IMR-90 (cell line): ENCODE measurements around the gene DIAPH2. TPM values are rescaled to one million over a fixed set of nuclear protein-coding genes. Genes with fewer than 3 reads are reported as not detected.

Source experiments
- ATAC-seq: fragments of 200-7000 bp; cut with Tn5 transposase; 2 replicates; pipeline ENCODE4 v1.9.1; 2020; ENCODE audit warnings: low read depth, mild to moderate bottlenecking, moderate library complexity
- BruUV-seq: library from RNA; stranded (reverse); fragments of 400-500 nt; replicated peaks from 2 replicates; lab custom pipeline; 2021; lab: Mats Ljungman, UMichigan
- CTCF ChIA-PET: fragments of 300-600 bp; formaldehyde crosslinking; extraction: SDS; loops from one replicate; lab custom pipeline; 2021; ENCODE audit warnings: antibody characterized with exemption; lab: Yijun Ruan, JAX
- POLR2A ChIA-PET: fragments of 300-600 bp; sonication (Branson Sonifier 250); formaldehyde crosslinking; loops from one replicate; lab custom pipeline; 2022; ENCODE audit warnings: antibody characterized with exemption; ENCODE audit not compliant: unreplicated experiment; lab: Charles Lee
- DNase-seq: peaks from one replicate; pipeline ENCODE4 v3.0.0; 2013
- H2AFZ ChIP-seq: replicated peaks from 2 replicates; pipeline ENCODE3; 2013; ENCODE audit warnings: low read length, mild to moderate bottlenecking; ENCODE audit not compliant: poor library complexity
- H2AK5ac ChIP-seq: 2 replicates; pipeline ENCODE4 v1.6.1; 2013; ENCODE audit warnings: low read depth, low read length, inconsistent platforms
- H2AK9ac ChIP-seq: replicated peaks from 2 replicates; pipeline ENCODE3; 2013; ENCODE audit warnings: mild to moderate bottlenecking, low read depth, low read length, moderate library complexity; ENCODE audit not compliant: poor library complexity
- H2BK120ac ChIP-seq: 2 replicates; pipeline ENCODE4 v1.6.1; 2013; ENCODE audit warnings: low read depth, low read length, inconsistent platforms
- H2BK15ac ChIP-seq: 3 replicates; pipeline ENCODE4 v1.6.1; 2013; ENCODE audit warnings: low read depth, low read length, inconsistent platforms
- H2BK20ac ChIP-seq: 2 replicates; pipeline ENCODE4 v1.6.1; 2013; ENCODE audit warnings: low read depth, mild to moderate bottlenecking, inconsistent platforms, low read length, moderate library complexity
- H2BK5ac ChIP-seq: 2 replicates; pipeline ENCODE4 v1.6.1; 2013; ENCODE audit warnings: mild to moderate bottlenecking, low read depth, low read length, inconsistent platforms; ENCODE audit not compliant: poor library complexity, severe bottlenecking
- H3K14ac ChIP-seq: replicated peaks from 2 replicates; pipeline ENCODE4 v1.6.1; 2013; ENCODE audit warnings: low read depth, low read length, inconsistent platforms
- H3K18ac ChIP-seq: 2 replicates; pipeline ENCODE4 v1.6.1; 2013; ENCODE audit warnings: low read depth, low read length, control low read depth
- H3K23ac ChIP-seq: 2 replicates; pipeline ENCODE4 v1.6.1; 2013; ENCODE audit warnings: low read depth, low read length, inconsistent platforms
- H3K27ac ChIP-seq: 2 replicates; pipeline ENCODE4 v1.5.1; 2013; ENCODE audit warnings: mild to moderate bottlenecking, control low read depth, low read length; ENCODE audit not compliant: insufficient read depth
- H3K27me3 ChIP-seq: 2 replicates; pipeline ENCODE4 v1.6.1; 2013; ENCODE audit warnings: low read length; ENCODE audit not compliant: control insufficient read depth, insufficient read depth
- H3K36me3 ChIP-seq: 2 replicates; pipeline ENCODE4 v1.6.1; 2013; ENCODE audit warnings: low read length, mixed read lengths; ENCODE audit not compliant: control insufficient read depth, insufficient read depth
- H3K4ac ChIP-seq: 2 replicates; pipeline ENCODE4 v1.6.1; 2013; ENCODE audit warnings: low read depth, low read length, inconsistent platforms
- H3K4me1 ChIP-seq: 2 replicates; pipeline ENCODE4 v1.6.1; 2013; ENCODE audit warnings: low read length, mixed read lengths; ENCODE audit not compliant: control insufficient read depth, insufficient read depth
- H3K4me2 ChIP-seq: 2 replicates; pipeline ENCODE4 v1.6.1; 2013; ENCODE audit warnings: low read depth, mild to moderate bottlenecking, control low read depth, low read length, moderate library complexity
- H3K4me3 ChIP-seq: 2 replicates; pipeline ENCODE4 v1.5.1; 2013; ENCODE audit warnings: low read depth, mild to moderate bottlenecking, control low read depth, low read length, moderate library complexity; ENCODE audit not compliant: insufficient read depth
- H3K56ac ChIP-seq: 2 replicates; pipeline ENCODE4 v1.6.1; 2013; ENCODE audit warnings: low read length, inconsistent platforms; ENCODE audit not compliant: insufficient read depth; ENCODE audit errors: extremely low read depth
- H3K79me1 ChIP-seq, 2 experiments: 2 replicates each; pipeline ENCODE4 v1.6.1; 2013; ENCODE audit warnings: low read length in 2 of 2, inconsistent platforms in 1 of 2, low read depth in 1 of 2
- H3K9ac ChIP-seq: 2 replicates; pipeline ENCODE4 v1.6.1; 2013; ENCODE audit warnings: low read depth, low read length, control low read depth
- H3K9me1 ChIP-seq: 2 replicates; pipeline ENCODE4 v1.6.1; 2013; ENCODE audit warnings: low read length, inconsistent platforms; ENCODE audit not compliant: insufficient read depth
- H3K9me3 ChIP-seq: 2 replicates; pipeline ENCODE4 v1.6.1; 2013; ENCODE audit warnings: low read length; ENCODE audit not compliant: control insufficient read depth, insufficient read depth
- H4K20me1 ChIP-seq: 2 replicates; pipeline ENCODE4 v1.6.1; 2013; ENCODE audit warnings: low read length, inconsistent platforms; ENCODE audit not compliant: insufficient read depth
- H4K5ac ChIP-seq: 2 replicates; pipeline ENCODE4 v1.6.1; 2013; ENCODE audit warnings: mild to moderate bottlenecking, low read depth, low read length, control low read depth
- H4K8ac ChIP-seq, 2 experiments: 2 replicates each; pipeline ENCODE4 v1.6.1; 2013; ENCODE audit warnings: low read depth in 2 of 2, low read length in 2 of 2, control low read depth in 1 of 2, inconsistent platforms in 1 of 2
- H4K91ac ChIP-seq: 2 replicates; pipeline ENCODE4 v1.6.1; 2013; ENCODE audit warnings: low read depth, low read length, inconsistent platforms; ENCODE audit not compliant: insufficient read depth
- CEBPB ChIP-seq: IDR thresholded peaks from 2 replicates; pipeline ENCODE4 v1.6.1; 2012; ENCODE audit warnings: low read depth, low read length, improper control_type of control experiment
- FOS ChIP-seq: fragments of 150-350 bp; IDR thresholded peaks from 2 replicates; pipeline ENCODE4 v1.6.1; 2016; ENCODE audit warnings: low read depth, low read length
- MAFK ChIP-seq: IDR thresholded peaks from 2 replicates; pipeline ENCODE4 v1.6.1; 2012; ENCODE audit warnings: low read depth, low read length, improper control_type of control experiment
- MXI1 ChIP-seq: IDR thresholded peaks from 2 replicates; pipeline ENCODE4 v1.6.1; 2012; ENCODE audit warnings: low read depth, mild to moderate bottlenecking, low read length, moderate library complexity, borderline replicate concordance
- NFE2L2 ChIP-seq: fragments of 150-350 bp; IDR thresholded peaks from 2 replicates; pipeline ENCODE4 v1.6.1; 2016; ENCODE audit warnings: low read depth, mild to moderate bottlenecking, low read length
- RAD21 ChIP-seq: IDR thresholded peaks from 2 replicates; pipeline ENCODE4 v1.6.1; 2012; ENCODE audit warnings: low read length, improper control_type of control experiment
- RCOR1 ChIP-seq: IDR thresholded peaks from 2 replicates; pipeline ENCODE4 v1.6.1; 2012; ENCODE audit warnings: mild to moderate bottlenecking, low read length, improper control_type of control experiment; ENCODE audit not compliant: insufficient replicate concordance
- RFX5 ChIP-seq: IDR thresholded peaks from 2 replicates; pipeline ENCODE4 v1.8.0; 2012; ENCODE audit warnings: low read depth, mild to moderate bottlenecking, low read length, moderate library complexity
- SMC3 ChIP-seq: fragments of 150-350 bp; IDR thresholded peaks from 2 replicates; pipeline ENCODE4 v1.6.1; 2016; ENCODE audit warnings: low read depth, mild to moderate bottlenecking, antibody characterized with exemption, low read length, moderate library complexity
- WGBS, 2 experiments: methylation state at CpG; one replicate each; pipeline versions ENCODE4 v1.1.5 to v1.1.7; 2013; ENCODE audit warnings: missing lambda C conversion rate in 2 of 2; ENCODE audit not compliant: insufficient read length in 1 of 2; ENCODE audit errors: extremely low coverage in 2 of 2; 5-methylcytosine and 5-hydroxymethylcytosine counted together
- dilution Hi-C: fragments of 300-500 bp; cut with HindIII; formaldehyde crosslinking; loops from one replicate; pipeline ENCODE4 v1.14.3; 2018; ENCODE audit warnings: low sequenced_read_pairs; ENCODE audit not compliant: unreplicated experiment
- in situ Hi-C: fragments of 300-500 bp; cut with MboI; formaldehyde crosslinking; loops from 3 replicates; pipeline ENCODE4 v1.14.3; 2019; ENCODE audit warnings: low sequenced_read_pairs, inconsistent platforms, mixed read lengths
- intact Hi-C: fragments of 100-400 bp; cut with micrococcal nuclease; formaldehyde crosslinking; loops from 2 replicates; pipeline ENCODE4 v1.10.0; 2022
- polyA plus RNA-seq, 3 experiments: library from polyadenylated mRNA; depleted of rRNA; stranded (reverse); fragments of >200 nt; gene quantifications; 2 replicates each; pipeline ENCODE4 v1.2.3, GENCODE V29; 2012; ENCODE audit warnings: low replicate concordance in 1 of 3
- total RNA-seq: library from RNA; depleted of rRNA; stranded (reverse); fragments of >200 nt; gene quantifications from 2 replicates; pipeline ENCODE4 v1.2.3, GENCODE V29; 2012
- TF ChIP-seq, protein P1 (sequence below): fragments of 150-350 bp; IDR thresholded peaks from 2 replicates; pipeline ENCODE4 v1.6.1; 2017; ENCODE audit warnings: mild to moderate bottlenecking, antibody characterized with exemption, low read length, low read depth
- TF ChIP-seq, protein P2 (sequence below): fragments of 150-350 bp; IDR thresholded peaks from 2 replicates; pipeline ENCODE4 v1.6.1; 2016; ENCODE audit warnings: low read depth, mild to moderate bottlenecking, low read length, moderate library complexity, borderline replicate concordance

DIAPH2 gene
- total and polyA plus RNA-seq, 2 of the 4 experiments (the other 2 are of a cell fraction), result 3.6 to 19.9 TPM

DNA sequence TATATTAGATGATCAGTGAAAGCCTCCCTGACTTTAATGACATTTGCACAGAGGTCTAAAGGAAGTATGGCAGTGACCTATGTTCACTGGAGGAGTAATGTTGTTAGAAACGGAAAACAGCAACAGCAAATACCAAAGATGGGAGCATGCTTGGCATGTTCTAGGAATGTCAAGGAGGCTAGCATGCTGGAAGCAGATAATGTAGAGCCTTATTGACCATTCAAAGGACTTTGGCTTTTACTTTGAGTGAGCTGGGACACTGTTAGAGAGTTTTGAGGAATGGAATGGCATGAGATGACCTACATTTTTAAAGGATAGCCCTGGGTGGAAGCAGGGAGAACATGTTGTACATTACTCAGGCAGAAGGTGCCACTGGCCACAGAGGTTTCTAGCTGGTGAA, 205.1 kb downstream of the DIAPH2 start:
- Histone ChIP-seq H3K4me1 (no peaks in the 10 kb centered on the region), H2AK9ac (no peak overlapping the region), H3K18ac (no peak overlapping the region), H4K5ac (no peak overlapping the region), H3K9ac (no peak overlapping the region), H4K20me1 (no peaks in the 10 kb centered on the region), H3K36me3 (peaks cover 1% of the 10 kb centered on the region; the same call in 1 of the 2 replicates), H2AFZ (no peak overlapping the region), H3K79me1 (no peaks in the 10 kb centered on the region), H2BK20ac (no peak overlapping the region), H3K4me2 (no peak overlapping the region), H2BK5ac (no peak overlapping the region), H2BK120ac (no peak overlapping the region), H3K4ac (no peak overlapping the region), H3K14ac (no peak overlapping the region), H3K56ac (no peak overlapping the region), H2AK5ac (no peak overlapping the region), H3K27ac (no peak overlapping the region), H3K9me1 (no peaks in the 10 kb centered on the region), H3K23ac (no peak overlapping the region), H3K27me3 (no peaks in the 10 kb centered on the region), H3K9me3 (no peaks in the 10 kb centered on the region), H3K4me3 (no peak overlapping the region), H4K91ac (no peak overlapping the region), H2BK15ac (no peak overlapping the region), H4K8ac (no peak overlapping the region)
- CTCF ChIA-PET, result no interaction called here
- in situ Hi-C loops, result no loop called here
- dilution Hi-C loops, result no loop called here
- ATAC-seq (no peak), DNase-seq (no peak)
- no CpG with 5 or more reads among the region's 1 CpG for WGBS, 2 experiments
- POLR2A ChIA-PET, result no interaction called here
- no TSS peak for BruUV-seq
- TF ChIP-seq MXI1, result no peak
- TF ChIP-seq RAD21, result no peak
- no peak for TF ChIP-seq NFE2L2
- no peak for TF ChIP-seq RCOR1
- no peak for TF ChIP-seq RFX5
- TF ChIP-seq SMC3, result no peak
- TF ChIP-seq CEBPB, result no peak
- TF ChIP-seq MAFK, result no peak
- TF ChIP-seq, protein P1, sequence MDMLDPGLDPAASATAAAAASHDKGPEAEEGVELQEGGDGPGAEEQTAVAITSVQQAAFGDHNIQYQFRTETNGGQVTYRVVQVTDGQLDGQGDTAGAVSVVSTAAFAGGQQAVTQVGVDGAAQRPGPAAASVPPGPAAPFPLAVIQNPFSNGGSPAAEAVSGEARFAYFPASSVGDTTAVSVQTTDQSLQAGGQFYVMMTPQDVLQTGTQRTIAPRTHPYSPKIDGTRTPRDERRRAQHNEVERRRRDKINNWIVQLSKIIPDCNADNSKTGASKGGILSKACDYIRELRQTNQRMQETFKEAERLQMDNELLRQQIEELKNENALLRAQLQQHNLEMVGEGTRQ, result no peak
- TF ChIP-seq, protein P2, sequence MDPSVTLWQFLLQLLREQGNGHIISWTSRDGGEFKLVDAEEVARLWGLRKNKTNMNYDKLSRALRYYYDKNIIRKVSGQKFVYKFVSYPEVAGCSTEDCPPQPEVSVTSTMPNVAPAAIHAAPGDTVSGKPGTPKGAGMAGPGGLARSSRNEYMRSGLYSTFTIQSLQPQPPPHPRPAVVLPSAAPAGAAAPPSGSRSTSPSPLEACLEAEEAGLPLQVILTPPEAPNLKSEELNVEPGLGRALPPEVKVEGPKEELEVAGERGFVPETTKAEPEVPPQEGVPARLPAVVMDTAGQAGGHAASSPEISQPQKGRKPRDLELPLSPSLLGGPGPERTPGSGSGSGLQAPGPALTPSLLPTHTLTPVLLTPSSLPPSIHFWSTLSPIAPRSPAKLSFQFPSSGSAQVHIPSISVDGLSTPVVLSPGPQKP, result no peak
- no peak for TF ChIP-seq FOS
- intact Hi-C loops, result no loop called here
